CD4-positive, alpha-beta T cell (primary cell): ENCODE data around the gene MSH3. TPM values are rescaled to one million over a fixed set of nuclear protein-coding genes. Genes with fewer than 3 reads are reported as not detected.

Experiments
- ATAC-seq: fragments of 200-7000 bp; cut with Tn5 transposase; one replicate; pipeline ENCODE4 v1.10.0; 2022; ENCODE audit warnings: mild to moderate bottlenecking; ENCODE audit not compliant: poor library complexity
- CTCF ChIA-PET: fragments of 350-600 bp; sonication (Branson Sonifier 250); formaldehyde crosslinking; loops from one replicate; lab custom pipeline; 2021; ENCODE audit warnings: antibody characterized with exemption, inconsistent platforms; lab: Charles Lee
- POLR2A ChIA-PET: fragments of 350-600 bp; sonication (Branson Sonifier 250); formaldehyde crosslinking; loops from one replicate; lab custom pipeline; 2021; ENCODE audit warnings: antibody characterized with exemption, inconsistent platforms; lab: Charles Lee
- DNase-seq, 14 experiments: peaks; one replicate each; pipeline ENCODE4 v3.0.0-alpha.2; 2013 to 2020; ENCODE audit warnings: mixed read lengths in 2 of 14
- H3K27ac ChIP-seq, 2 donors: one replicate each; pipeline versions ENCODE4 v1.5.1 to v1.7.0; 2013; ENCODE audit warnings: low read length in 2 of 2, low read depth in 1 of 2, mild to moderate bottlenecking in 1 of 2
- H3K27me3 ChIP-seq, 2 experiments: 1 replicate in 1 of 2; 2 replicates in 1 of 2; pipeline versions ENCODE4 v1.6.1 to v1.7.0; 2013; ENCODE audit warnings: low read length in 2 of 2, control low read depth in 1 of 2, mild to moderate bottlenecking in 1 of 2, moderate library complexity in 1 of 2; ENCODE audit not compliant: insufficient read depth in 2 of 2, control insufficient read depth in 1 of 2
- H3K36me3 ChIP-seq: one replicate; pipeline ENCODE4 v1.6.1; 2013; ENCODE audit warnings: low read length, control low read depth; ENCODE audit not compliant: insufficient read depth
- H3K4me1 ChIP-seq: one replicate; pipeline ENCODE4 v1.6.1; 2013; ENCODE audit warnings: low read length, control low read depth; ENCODE audit not compliant: insufficient read depth
- H3K4me3 ChIP-seq: one replicate; pipeline ENCODE4 v1.5.1; 2013; ENCODE audit warnings: mild to moderate bottlenecking, low read length, moderate library complexity
- H3K9me3 ChIP-seq, 2 experiments: 1 replicate in 1 of 2; 2 replicates in 1 of 2; pipeline versions ENCODE4 v1.6.1 to v1.7.0; 2013; ENCODE audit warnings: low read length in 2 of 2, mild to moderate bottlenecking in 2 of 2, control low read depth in 1 of 2, moderate library complexity in 1 of 2; ENCODE audit not compliant: control insufficient read depth in 1 of 2, insufficient read depth in 1 of 2
- H3K27ac Mint-ChIP-seq: one replicate; pipeline ENCODE4 v1.8.0; 2020; ENCODE audit warnings: mixed read lengths
- H3K27me3 Mint-ChIP-seq: one replicate; pipeline ENCODE4 v1.8.0; 2021; ENCODE audit warnings: mixed read lengths
- H3K36me3 Mint-ChIP-seq: one replicate; pipeline ENCODE4 v1.8.0; 2021; ENCODE audit warnings: low read depth, mixed read lengths
- H3K4me1 Mint-ChIP-seq: one replicate; pipeline ENCODE4 v1.8.0; 2021; ENCODE audit warnings: low read depth, mixed read lengths
- H3K4me3 Mint-ChIP-seq: one replicate; pipeline ENCODE4 v1.8.0; 2020; ENCODE audit warnings: mild to moderate bottlenecking, mixed read lengths
- H3K9me3 Mint-ChIP-seq: one replicate; pipeline ENCODE4 v1.8.0; 2020; ENCODE audit warnings: mixed read lengths
- CTCF ChIP-seq: fragments of 200-600 bp; IDR thresholded peaks from one replicate; pipeline ENCODE4 v1.8.0; 2022; ENCODE audit warnings: antibody characterized with exemption, mild to moderate bottlenecking
- intact Hi-C, 2 experiments: fragments of 100-400 bp; cut with DNase I in 1 of 2; cut with micrococcal nuclease in 1 of 2; formaldehyde crosslinking; loops; one replicate each; pipeline versions ENCODE4 v1.15.1 to v1.9.0; 2023 to 2025; cut with DNase I, micrococcal nuclease
- total RNA-seq, 174 experiments: library from RNA in 2 of 174; stranded (reverse) in 2 of 174; gene quantifications; one replicate each; pipeline ENCODE4 v1.2.3 and lab custom pipeline; 2021 to 2026

The MSH3 gene
- total RNA-seq, 2 experiments from 2014 or later = 11.3 to 13.0 TPM

DNA sequence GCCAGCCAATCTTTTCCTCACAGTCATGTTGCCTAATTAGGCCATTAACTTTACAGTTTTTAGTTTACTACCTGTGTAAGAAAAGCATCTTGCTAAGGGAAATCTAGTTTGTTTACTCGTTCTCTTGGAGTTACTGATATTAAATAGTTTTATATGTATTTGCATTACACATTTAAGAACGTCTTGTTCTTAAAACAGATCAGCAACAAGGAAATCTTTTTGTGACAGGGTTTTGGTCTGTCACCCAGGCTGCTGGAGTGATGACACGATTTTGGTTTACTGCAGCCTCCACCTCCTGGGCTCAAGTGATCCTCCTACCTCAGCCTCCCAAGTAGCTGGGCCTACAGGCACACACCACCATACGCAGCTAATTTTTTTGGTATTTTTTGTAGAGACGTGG lies 29.2 kb upstream of the MSH3 start:
- DNase-seq = no peak
- Mint-ChIP-seq H3K4me3 (no peak overlapping the region), H3K27me3 (no peaks in the 10 kb centered on the region), H3K4me1 (no peaks in the 10 kb centered on the region), H3K27ac (no peak overlapping the region), H3K9me3 (no peaks in the 10 kb centered on the region), H3K36me3 (peaks cover 22% of the 10 kb centered on the region)
- intact Hi-C loops = no loop called here
- ATAC-seq = no peak
- Histone ChIP-seq H3K27ac (no peak overlapping the region), H3K27me3 (no peaks in the 10 kb centered on the region), H3K9me3 (no peaks in the 10 kb centered on the region), H3K4me3 (no peak overlapping the region), H3K4me1 (no peaks in the 10 kb centered on the region), H3K36me3 (peaks cover 5% of the 10 kb centered on the region)
- no peak for TF ChIP-seq CTCF
- CTCF ChIA-PET = no interaction called here
- POLR2A ChIA-PET = no interaction called here

DNA sequence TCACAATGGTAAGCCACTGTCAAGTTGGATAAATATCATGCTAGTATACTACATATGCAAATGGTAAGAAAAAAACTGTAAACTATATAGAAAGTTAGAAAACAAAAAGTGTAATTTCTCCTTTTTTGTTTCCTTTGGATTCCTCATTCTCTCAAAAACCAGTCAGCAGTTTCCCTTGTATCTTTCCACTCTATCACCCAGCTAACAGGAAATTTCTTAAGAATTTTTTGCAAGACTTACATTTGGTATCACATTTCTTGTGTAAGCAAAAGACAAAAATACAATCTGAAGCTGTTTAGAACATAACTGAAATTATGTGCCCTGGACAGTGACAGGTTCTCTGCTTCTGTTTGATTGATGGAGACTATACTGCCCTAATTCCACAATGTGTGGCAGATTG lies 25.2 kb upstream of the MSH3 start:
- no peak for TF ChIP-seq CTCF
- Histone ChIP-seq H3K36me3 (peaks cover 11% of the 10 kb centered on the region), H3K27me3 (no peaks in the 10 kb centered on the region), H3K4me3 (no peak overlapping the region), H3K9me3 (no peaks in the 10 kb centered on the region), H3K27ac (no peak overlapping the region), H3K4me1 (no peaks in the 10 kb centered on the region)
- H3K4me1 Mint-ChIP-seq = no peaks in the 10 kb centered on the region
- ATAC-seq (no peak), DNase-seq (no peak)
- CTCF ChIA-PET = no interaction called here
- no peaks in the 10 kb centered on the region for H3K9me3 Mint-ChIP-seq
- POLR2A ChIA-PET = no interaction called here
- H3K36me3 Mint-ChIP-seq = peaks cover 40% of the 10 kb centered on the region
- intact Hi-C loops = no loop called here
- H3K4me3 Mint-ChIP-seq = no peak overlapping the region
- no peak overlapping the region for H3K27ac Mint-ChIP-seq
- no peaks in the 10 kb centered on the region for H3K27me3 Mint-ChIP-seq

DNA sequence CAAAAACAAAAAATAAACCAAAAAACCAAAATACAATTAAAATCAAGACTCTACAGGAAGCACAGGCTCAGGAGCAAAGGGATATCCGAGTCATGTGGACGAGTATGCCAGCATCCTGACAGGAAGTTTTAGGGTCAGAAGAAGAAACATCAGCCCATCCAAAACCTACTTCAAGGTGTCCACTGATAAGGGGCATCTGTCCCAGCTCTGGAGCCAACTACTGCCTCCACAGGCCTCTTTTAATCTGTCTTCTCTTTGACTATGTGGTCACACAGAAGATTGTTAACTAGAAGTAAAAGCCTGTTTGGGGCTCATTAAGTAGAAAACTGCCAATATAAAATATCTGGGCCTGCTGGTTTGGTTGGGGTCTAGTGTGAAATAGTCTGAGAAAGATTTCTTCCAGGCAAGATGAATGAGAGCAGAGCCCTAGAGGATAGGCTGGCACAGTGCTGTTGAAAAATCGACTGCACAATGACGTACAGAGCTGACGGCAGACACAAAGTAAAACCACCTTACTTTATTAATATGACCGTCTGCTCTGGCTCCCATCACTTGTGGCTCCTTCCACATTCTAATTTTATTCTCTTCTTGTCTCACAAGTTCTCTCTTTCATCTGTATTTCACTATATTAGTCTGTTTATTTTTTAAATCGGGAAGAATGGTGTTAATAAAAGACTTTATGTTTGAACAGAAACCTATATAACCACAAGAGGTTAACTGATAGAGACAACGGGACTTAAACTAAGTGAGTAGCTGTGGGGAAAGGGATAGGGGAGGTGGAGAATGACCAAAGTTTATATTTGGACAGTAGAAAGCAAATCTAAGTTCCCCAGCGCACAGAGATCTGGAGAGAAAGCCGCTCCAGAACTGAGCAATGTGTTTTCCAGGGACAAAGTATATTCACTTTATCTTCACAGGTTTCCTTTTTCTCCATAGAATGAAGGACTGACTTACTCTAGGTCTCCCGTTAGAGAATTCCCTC lies 22.9 kb upstream of the MSH3 start:
- no peak overlapping the region for H3K27ac Mint-ChIP-seq
- intact Hi-C loops = no loop called here
- DNase-seq (no peak), ATAC-seq (no peak)
- no peak overlapping the region for H3K27ac ChIP-seq
- no peaks in the 10 kb centered on the region for H3K27me3 Mint-ChIP-seq
- H3K9me3 ChIP-seq = no peaks in the 10 kb centered on the region
- peaks cover 53% of the 10 kb centered on the region for H3K36me3 Mint-ChIP-seq
- H3K4me3 Mint-ChIP-seq = no peak overlapping the region
- H3K4me3 ChIP-seq = no peak overlapping the region
- H3K36me3 ChIP-seq = peaks cover 16% of the 10 kb centered on the region
- ChIA-PET POLR2A (no interaction called here), CTCF (no interaction called here)
- H3K4me1 Mint-ChIP-seq = no peaks in the 10 kb centered on the region
- H3K27me3 ChIP-seq = no peaks in the 10 kb centered on the region
- TF ChIP-seq CTCF = no peak
- no peaks in the 10 kb centered on the region for H3K9me3 Mint-ChIP-seq
- no peaks in the 10 kb centered on the region for H3K4me1 ChIP-seq
